H9 (cell line): ENCODE measurements around the gene NEK11. TPM values are rescaled to one million over a fixed set of nuclear protein-coding genes. Genes with fewer than 3 reads are reported as not detected.

Source experiments
- DNase-seq: peaks from one replicate; pipeline ENCODE4 v3.0.0-alpha.2; 2017
- H2AFZ ChIP-seq: one replicate; pipeline ENCODE4 v1.6.1; 2013; ENCODE audit warnings: mild to moderate bottlenecking, low read length, control low read depth, moderate library complexity
- H2AK5ac ChIP-seq: 2 replicates; pipeline ENCODE4 v1.6.1; 2013; ENCODE audit warnings: low read length, control low read depth, mixed read lengths; ENCODE audit not compliant: insufficient read length
- H2BK120ac ChIP-seq: one replicate; pipeline ENCODE4 v1.6.1; 2013; ENCODE audit warnings: low read depth, mild to moderate bottlenecking, low read length, control low read depth, inconsistent platforms; ENCODE audit not compliant: poor library complexity, severe bottlenecking
- H2BK12ac ChIP-seq: 2 replicates; pipeline ENCODE4 v1.6.1; 2013; ENCODE audit warnings: low read length, control low read depth, mixed read lengths, low read depth; ENCODE audit not compliant: insufficient read length
- H2BK15ac ChIP-seq: 2 replicates; pipeline ENCODE4 v1.6.1; 2013; ENCODE audit warnings: low read depth, low read length, control low read depth
- H2BK20ac ChIP-seq: one replicate; pipeline ENCODE4 v1.6.1; 2013; ENCODE audit warnings: low read depth, mild to moderate bottlenecking, low read length, control low read depth, inconsistent platforms; ENCODE audit not compliant: poor library complexity, severe bottlenecking
- H2BK5ac ChIP-seq: 2 replicates; pipeline ENCODE4 v1.6.1; 2013; ENCODE audit warnings: low read length, control low read depth, mixed read lengths; ENCODE audit not compliant: insufficient read length
- H3K14ac ChIP-seq: 2 replicates; pipeline ENCODE4 v1.6.1; 2013; ENCODE audit warnings: low read length, control low read depth; ENCODE audit not compliant: insufficient read depth
- H3K18ac ChIP-seq: 2 replicates; pipeline ENCODE4 v1.6.1; 2013; ENCODE audit warnings: low read depth, mild to moderate bottlenecking, mixed read lengths, low read length, control low read depth; ENCODE audit not compliant: insufficient read length
- H3K23ac ChIP-seq: 2 replicates; pipeline ENCODE4 v1.6.1; 2013; ENCODE audit warnings: low read length, control low read depth, mixed read lengths, low read depth; ENCODE audit not compliant: insufficient read length
- H3K23me2 ChIP-seq: 2 replicates; pipeline ENCODE4 v1.6.1; 2013; ENCODE audit warnings: low read depth, mild to moderate bottlenecking, mixed read lengths, low read length, control low read depth; ENCODE audit not compliant: insufficient read length, poor library complexity, severe bottlenecking
- H3K27ac ChIP-seq: 2 replicates; pipeline ENCODE4 v1.5.1; 2013; ENCODE audit warnings: low read length, control low read depth, mixed read lengths, low read depth; ENCODE audit not compliant: insufficient read length
- H3K27me3 ChIP-seq: 2 replicates; pipeline ENCODE4 v1.6.1; 2013; ENCODE audit warnings: low read length, control low read depth, inconsistent platforms; ENCODE audit not compliant: insufficient read depth
- H3K4ac ChIP-seq: 2 replicates; pipeline ENCODE4 v1.6.1; 2013; ENCODE audit warnings: low read depth, mild to moderate bottlenecking, control low read depth, inconsistent platforms, low read length, moderate library complexity
- H3K4me1 ChIP-seq: 2 replicates; pipeline ENCODE4 v1.6.1; 2013; ENCODE audit warnings: low read length, control low read depth, inconsistent platforms; ENCODE audit not compliant: insufficient read depth
- H3K4me2 ChIP-seq: 2 replicates; pipeline ENCODE4 v1.6.1; 2013; ENCODE audit warnings: low read length, control low read depth, mixed read lengths; ENCODE audit not compliant: insufficient read length, insufficient read depth
- H3K56ac ChIP-seq: 2 replicates; pipeline ENCODE4 v1.6.1; 2013; ENCODE audit warnings: low read depth, mild to moderate bottlenecking, mixed read lengths, low read length, control low read depth; ENCODE audit not compliant: insufficient read length
- H3K79me1 ChIP-seq: 2 replicates; pipeline ENCODE4 v1.6.1; 2013; ENCODE audit warnings: low read depth, mild to moderate bottlenecking, moderate library complexity, low read length, control low read depth, inconsistent platforms; ENCODE audit not compliant: insufficient read depth, poor library complexity, severe bottlenecking
- H3K79me2 ChIP-seq: 2 replicates; pipeline ENCODE4 v1.6.1; 2013; ENCODE audit warnings: low read length, control low read depth, inconsistent platforms; ENCODE audit not compliant: insufficient read depth
- H3K9ac ChIP-seq: 2 replicates; pipeline ENCODE4 v1.6.1; 2013; ENCODE audit warnings: low read length, control low read depth, mixed read lengths; ENCODE audit not compliant: insufficient read length; ENCODE audit errors: extremely low read depth
- H3K9me3 ChIP-seq: one replicate; pipeline ENCODE4 v1.6.1; 2013; ENCODE audit warnings: low read depth, low read length, inconsistent platforms; ENCODE audit not compliant: control insufficient read depth
- H3T11ph ChIP-seq: one replicate; pipeline ENCODE4 v1.6.1; 2013; ENCODE audit warnings: mild to moderate bottlenecking, low read length, control low read depth, inconsistent platforms
- H4K20me1 ChIP-seq: one replicate; pipeline ENCODE4 v1.6.1; 2013; ENCODE audit not compliant: control insufficient read depth, insufficient read length, insufficient read depth
- H4K5ac ChIP-seq: 2 replicates; pipeline ENCODE4 v1.6.1; 2013; ENCODE audit warnings: low read depth, mild to moderate bottlenecking, mixed read lengths, low read length, control low read depth; ENCODE audit not compliant: insufficient read length
- H4K8ac ChIP-seq: replicated peaks from 2 replicates; pipeline ENCODE4 v1.6.1; 2013; ENCODE audit warnings: low read length, control low read depth, mixed read lengths, low read depth; ENCODE audit not compliant: insufficient read length
- H4K91ac ChIP-seq: 2 replicates; pipeline ENCODE4 v1.6.1; 2013; ENCODE audit warnings: low read depth, mild to moderate bottlenecking, moderate library complexity, mixed read lengths, low read length, control low read depth; ENCODE audit not compliant: insufficient read length
- H3K27ac Mint-ChIP-seq, 3 experiments: 2 replicates in 2 of 3; 3 replicates in 1 of 3; pipeline ENCODE4 v1.8.0; 2020 to 2021; ENCODE audit warnings: mixed read lengths in 3 of 3, mild to moderate bottlenecking in 1 of 3, moderate library complexity in 1 of 3
- H3K27me3 Mint-ChIP-seq: 2 replicates; pipeline ENCODE4 v1.8.0; 2021; ENCODE audit warnings: low read depth, mild to moderate bottlenecking, moderate library complexity, mixed read lengths
- H3K36me3 Mint-ChIP-seq, 3 experiments: 2 replicates in 2 of 3; 3 replicates in 1 of 3; pipeline ENCODE4 v1.8.0; 2020 to 2021; ENCODE audit warnings: low read depth in 3 of 3, mixed read lengths in 3 of 3; ENCODE audit not compliant: insufficient read depth in 1 of 3
- H3K4me1 Mint-ChIP-seq, 2 experiments: 2 replicates each; pipeline ENCODE4 v1.8.0; 2020; ENCODE audit warnings: mixed read lengths in 2 of 2
- H3K4me3 Mint-ChIP-seq, 2 experiments: 2 replicates in 1 of 2; 3 replicates in 1 of 2; pipeline ENCODE4 v1.8.0; 2020 to 2021; ENCODE audit warnings: mild to moderate bottlenecking in 2 of 2, mixed read lengths in 2 of 2, moderate library complexity in 1 of 2
- H3K9me3 Mint-ChIP-seq, 2 experiments: 2 replicates in 1 of 2; 3 replicates in 1 of 2; pipeline ENCODE4 v1.8.0; 2020; ENCODE audit warnings: mild to moderate bottlenecking in 2 of 2, mixed read lengths in 2 of 2, moderate library complexity in 1 of 2
- CTCF ChIP-seq: fragments of 200-600 bp; sonication (generic); conservative IDR thresholded peaks from 3 replicates; pipeline ENCODE4 v1.8.0; 2021; ENCODE audit warnings: antibody characterized with exemption, mild to moderate bottlenecking
- WGBS: extraction: QIAGEN DNeasy Blood & Tissue Kit; methylation state at CpG from one replicate; pipeline ENCODE4 v1.1.7; 2013; ENCODE audit warnings: missing lambda C conversion rate, low lambda C conversion rate, mixed read lengths; ENCODE audit not compliant: insufficient read length; ENCODE audit errors: extremely low coverage; 5-methylcytosine and 5-hydroxymethylcytosine counted together
- total RNA-seq: library from RNA; stranded (reverse); gene quantifications from 2 replicates; pipeline ENCODE4 v1.2.1, GENCODE V29; 2021

NEK11 gene
- total RNA-seq, 1 experiment from 2014 or later = 2.5 TPM

- H3K4me1 ChIP-seq = no peaks in the 10 kb centered on the region
- H3K14ac ChIP-seq = no peak overlapping the region
- Mint-ChIP-seq H3K36me3 (peaks cover 4 to 14% (median 14%) of the 10 kb centered on the region in 3 experiments; a peak in 6 of 7 replicates), H3K4me1 (no peaks in the 10 kb centered on the region), H3K9me3 (peaks cover 11 to 16% of the 10 kb centered on the region in 2 experiments), H3K4me3 (no peak overlapping the region), H3K27ac (no peak overlapping the region), H3K27me3 (no peaks in the 10 kb centered on the region)
- H2BK120ac ChIP-seq = no peak overlapping the region
- H3K18ac ChIP-seq = no peak overlapping the region
- no peak overlapping the region for H3K4me2 ChIP-seq
- H3K4ac ChIP-seq = no peak overlapping the region
- H4K20me1 ChIP-seq = no peaks in the 10 kb centered on the region
- H3K27ac ChIP-seq = no peak overlapping the region
- H3K79me1 ChIP-seq = no peaks in the 10 kb centered on the region
- H3K9ac ChIP-seq = no peak overlapping the region
- no peak overlapping the region for H3T11ph ChIP-seq
- H4K5ac ChIP-seq = no peak overlapping the region
- no peak overlapping the region for H2BK20ac ChIP-seq
- no peak overlapping the region for H3K56ac ChIP-seq
- no CpG with 5 or more reads among the region's 3 CpGs for WGBS
- H2BK5ac ChIP-seq = no peak overlapping the region
- H3K23me2 ChIP-seq = no peaks in the 10 kb centered on the region
- no peaks in the 10 kb centered on the region for H3K27me3 ChIP-seq
- H2AFZ ChIP-seq = no peak overlapping the region
- no peak for TF ChIP-seq CTCF
- no peak overlapping the region for H3K23ac ChIP-seq
- DNase-seq = no peak
- no peaks in the 10 kb centered on the region for H3K79me2 ChIP-seq
- no peaks in the 10 kb centered on the region for H3K9me3 ChIP-seq
- H2BK12ac ChIP-seq = no peak overlapping the region
- H4K8ac ChIP-seq = no peak overlapping the region
- no peak overlapping the region for H2BK15ac ChIP-seq
- H4K91ac ChIP-seq = no peak overlapping the region
- H2AK5ac ChIP-seq = no peak overlapping the region
Observed at GRCh38 chr3:131338948-131339640, 312.4 kb downstream of the NEK11 start.
